HEK293T (cell line): Measurements from ENCODE around the gene FAM20B.

ENCODE experiments used
- CTCF ChIA-PET: fragments of 350-600 bp; formaldehyde crosslinking; extraction: SDS; loops from one replicate; lab custom pipeline; 2021; ENCODE audit warnings: antibody characterized with exemption, inconsistent platforms; lab: Yijun Ruan, JAX
- POLR2A ChIA-PET: fragments of 350-600 bp; formaldehyde crosslinking; extraction: SDS; loops from one replicate; lab custom pipeline; 2020; ENCODE audit warnings: antibody characterized with exemption, inconsistent platforms; lab: Yijun Ruan, JAX
- DNase-seq: peaks from one replicate; pipeline ENCODE4 v3.0.0; 2012; ENCODE audit warnings: mixed read lengths; ENCODE audit errors: extremely low spot score
- ARNT ChIP-seq: fragments of 450-650 bp; IDR thresholded peaks from 2 replicates; pipeline ENCODE4 v1.6.1; 2017; ENCODE audit warnings: mild to moderate bottlenecking
- BHLHE40 ChIP-seq: fragments of 450-650 bp; IDR thresholded peaks from 2 replicates; pipeline ENCODE4 v1.6.1; 2016; ENCODE audit warnings: mild to moderate bottlenecking, moderate library complexity, borderline replicate concordance
- CTBP1 ChIP-seq: fragments of 450-650 bp; IDR thresholded peaks from 2 replicates; pipeline ENCODE4 v1.6.1; 2016; ENCODE audit warnings: borderline replicate concordance
- ELF4 ChIP-seq: fragments of 450-650 bp; IDR thresholded peaks from 2 replicates; pipeline ENCODE4 v1.6.1; 2017; ENCODE audit warnings: antibody characterized with exemption
- FOXA1 ChIP-seq: fragments of 450-650 bp; IDR thresholded peaks from 2 replicates; pipeline ENCODE4 v1.6.1; 2016; ENCODE audit warnings: mild to moderate bottlenecking
- FOXK2 ChIP-seq: fragments of 450-650 bp; IDR thresholded peaks from 2 replicates; pipeline ENCODE4 v1.6.1; 2016; ENCODE audit warnings: mild to moderate bottlenecking
- FOXM1 ChIP-seq: fragments of 450-650 bp; IDR thresholded peaks from 2 replicates; pipeline ENCODE4 v1.6.1; 2017; ENCODE audit warnings: mild to moderate bottlenecking, borderline replicate concordance
- HDGF ChIP-seq: fragments of 450-650 bp; IDR thresholded peaks from 2 replicates; pipeline ENCODE4 v1.6.1; 2017; ENCODE audit warnings: antibody characterized with exemption, borderline replicate concordance
- L3MBTL2 ChIP-seq: fragments of 450-650 bp; conservative IDR thresholded peaks from 2 replicates; pipeline ENCODE4 v1.6.1; 2016; ENCODE audit warnings: mild to moderate bottlenecking
- LEF1 ChIP-seq: fragments of 450-650 bp; IDR thresholded peaks from 2 replicates; pipeline ENCODE4 v1.6.1; 2017; ENCODE audit warnings: mild to moderate bottlenecking, borderline replicate concordance
- NFRKB ChIP-seq: fragments of 450-650 bp; IDR thresholded peaks from 2 replicates; pipeline ENCODE4 v1.6.1; 2016; ENCODE audit warnings: mild to moderate bottlenecking, moderate library complexity
- PKNOX1 ChIP-seq: fragments of 450-650 bp; IDR thresholded peaks from 2 replicates; pipeline ENCODE4 v1.6.1; 2016
- SP1 ChIP-seq: fragments of 450-650 bp; IDR thresholded peaks from 2 replicates; pipeline ENCODE4 v1.6.1; 2017
- SUZ12 ChIP-seq: fragments of 450-650 bp; IDR thresholded peaks from 2 replicates; pipeline ENCODE4 v1.6.1; 2016; ENCODE audit warnings: mild to moderate bottlenecking
- TARDBP ChIP-seq: fragments of 450-650 bp; IDR thresholded peaks from 2 replicates; pipeline ENCODE4 v1.6.1; 2016
- ZNF384 ChIP-seq: fragments of 450-650 bp; IDR thresholded peaks from 2 replicates; pipeline ENCODE4 v1.6.1; 2016

The FAM20B gene

GRCh38 chr1:179092896-179093461 lies 67.3 kb downstream of the FAM20B start:
- CTCF ChIA-PET, result no interaction called here
- POLR2A ChIA-PET, result interaction anchor here (0.9 kb wide), 1 partner anchor 11 kb away, joined by 3 read pairs; the partner anchor contains the start of gene TOR3A
- no peak for DNase-seq
- TF ChIP-seq ZNF384, result no peak
- no peak for TF ChIP-seq L3MBTL2
- TF ChIP-seq FOXA1, result no peak
- TF ChIP-seq ELF4, result no peak
- no peak for TF ChIP-seq LEF1
- TF ChIP-seq CTBP1, result no peak
- no peak for TF ChIP-seq SP1
- no peak for TF ChIP-seq HDGF
- TF ChIP-seq TARDBP, result no peak
- no peak for TF ChIP-seq FOXK2
- no peak for TF ChIP-seq SUZ12
- TF ChIP-seq BHLHE40, result no peak
- no peak for TF ChIP-seq NFRKB

GRCh38 chr1:179094818-179095217 lies 69.1 kb downstream of the FAM20B start:
- TF ChIP-seq HDGF, result no peak
- TF ChIP-seq FOXK2, result no peak
- TF ChIP-seq PKNOX1, result no peak
- no peak for TF ChIP-seq TARDBP
- TF ChIP-seq L3MBTL2, result no peak
- no peak for TF ChIP-seq BHLHE40
- no peak for TF ChIP-seq FOXM1
- no peak for TF ChIP-seq ZNF384
- TF ChIP-seq NFRKB, result no peak
- TF ChIP-seq CTBP1, result no peak
- TF ChIP-seq LEF1, result no peak
- TF ChIP-seq SP1, result no peak
- TF ChIP-seq ELF4, result no peak
- no peak for TF ChIP-seq FOXA1
- TF ChIP-seq ARNT, result no peak
- ChIA-PET POLR2A (no interaction called here), CTCF (no interaction called here)
- DNase-seq, result no peak

GRCh38 chr1:179095377-179095776 lies 69.7 kb downstream of the FAM20B start:
- TF ChIP-seq ZNF384, result no peak
- no peak for TF ChIP-seq LEF1
- TF ChIP-seq FOXA1, result no peak
- TF ChIP-seq PKNOX1, result no peak
- TF ChIP-seq ELF4, result no peak
- no peak for TF ChIP-seq HDGF
- TF ChIP-seq ARNT, result no peak
- no peak for TF ChIP-seq SP1
- TF ChIP-seq L3MBTL2, result no peak
- TF ChIP-seq CTBP1, result no peak
- TF ChIP-seq SUZ12, result no peak
- TF ChIP-seq NFRKB, result no peak
- no peak for TF ChIP-seq FOXK2
- TF ChIP-seq FOXM1, result no peak
- no peak for TF ChIP-seq TARDBP
- no peak for TF ChIP-seq BHLHE40
- CTCF ChIA-PET, result no interaction called here

GRCh38 chr1:179095924-179096323 lies 70.2 kb downstream of the FAM20B start:
- ChIA-PET POLR2A (no interaction called here), CTCF (no interaction called here)
- TF ChIP-seq NFRKB, result no peak
- no peak for TF ChIP-seq ZNF384
- TF ChIP-seq FOXK2, result no peak
- TF ChIP-seq PKNOX1, result no peak
- no peak for DNase-seq

More at GRCh38 chr1:179095377-179095776, 69.7 kb downstream of the FAM20B start:
- DNase-seq, result no peak
- POLR2A ChIA-PET, result no interaction called here

- ChIA-PET POLR2A (interaction anchor here (1.1 kb wide), 1 partner anchor 10 kb away, joined by 3 read pairs; no protein-coding TSS in a partner anchor), CTCF (interaction anchor here (0.7 kb wide), 1 partner anchor 177 kb away, joined by 3 read pairs; no protein-coding TSS in a partner anchor)
- no peak for TF ChIP-seq BHLHE40
- no peak for DNase-seq
Observed at GRCh38 chr1:179099891-179100290, 74.2 kb downstream of the FAM20B start.

- TF ChIP-seq HDGF (no peak), ELF4 (no peak), CTBP1 (no peak), ZNF384 (no peak), ARNT (no peak), FOXA1 (no peak), BHLHE40 (no peak), L3MBTL2 (no peak), SUZ12 (no peak), FOXK2 (no peak), SP1 (no peak), NFRKB (no peak), TARDBP (no peak), LEF1 (no peak), PKNOX1 (no peak), FOXM1 (no peak)
- CTCF ChIA-PET, result no interaction called here
- DNase-seq, result no peak
- POLR2A ChIA-PET, result no interaction called here
Observed at GRCh38 chr1:179101566-179101965, 75.9 kb downstream of the FAM20B start.
